Vagina (tissue), 2 donors: ENCODE results near the gene NTRK3.

Experiments
- POLR2A ChIP-seq, 2 donors: fragments of 450-650 bp; IDR thresholded peaks; one replicate each; pipeline ENCODE4 v1.6.1; 2017; ENCODE audit warnings: antibody characterized with exemption in 2 of 2, mild to moderate bottlenecking in 2 of 2, moderate library complexity in 2 of 2
- POLR2AphosphoS5 ChIP-seq, 2 donors: sonication (generic); formaldehyde crosslinking; IDR thresholded peaks; one replicate each; pipeline ENCODE4 v1.9.0; 2017; ENCODE audit warnings: antibody characterized with exemption in 2 of 2, mild to moderate bottlenecking in 2 of 2, low read depth in 1 of 2; ENCODE audit not compliant: insufficient read depth in 1 of 2

DNA sequence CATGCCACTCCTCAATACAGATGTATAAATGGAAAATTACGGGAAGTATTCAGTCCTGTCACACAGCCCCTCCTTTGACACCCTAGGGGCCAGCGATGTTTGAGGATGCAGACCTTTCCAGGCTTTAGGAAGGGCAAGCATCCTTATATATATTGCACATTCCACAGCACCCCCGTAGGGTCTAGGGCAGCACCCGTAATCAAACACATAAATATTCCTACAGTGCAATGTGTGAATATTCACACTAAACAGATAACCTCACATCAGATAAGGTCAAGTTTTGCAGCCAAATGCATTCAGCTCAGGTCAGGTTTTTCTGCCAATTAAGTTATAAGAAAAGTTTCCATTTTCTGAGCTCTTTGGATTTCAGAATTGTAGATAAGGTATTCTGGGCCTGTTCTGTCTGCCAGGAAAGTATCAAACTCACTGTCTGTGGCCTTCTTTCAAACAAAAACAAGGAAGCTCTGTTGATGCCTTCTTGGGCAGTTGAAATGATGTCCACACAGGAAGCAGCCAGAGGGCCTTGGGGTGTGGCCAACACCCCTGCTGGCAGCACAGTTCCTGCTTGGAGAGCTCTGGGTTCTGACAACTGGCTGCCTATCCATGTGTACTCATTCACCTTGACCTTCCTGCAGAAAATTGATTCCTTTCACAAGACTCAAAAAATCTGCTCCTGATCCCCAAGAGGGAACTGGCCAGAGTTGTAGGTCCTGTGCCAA lies 427.0 kb downstream of the NTRK3 start:
- no peak for TF ChIP-seq POLR2AphosphoS5 (IDR thresholded peaks at IDR 0.05; ENCODE audit: insufficient read depth in 1 of 2, low read depth in 1 of 2)
- TF ChIP-seq POLR2A (IDR thresholded peaks at IDR 0.05): no peak
